K562 (cell line): Measurements from ENCODE around the gene CTSS. TPM values are rescaled to one million over a fixed set of nuclear protein-coding genes. Genes with fewer than 3 reads are reported as not detected.
A peak's percentile ranks its signal among the peaks of the same experiment; 100 is the strongest.

Source experiments
- ATAC-seq: fragments of 200-7000 bp; cut with Tn5 transposase; 3 replicates; pipeline ENCODE4 v1.9.1; 2020; ENCODE audit warnings: moderate library complexity
- BruUV-seq: library from RNA; stranded (reverse); fragments of 400-500 nt; replicated peaks from 2 replicates; lab custom pipeline; 2021; lab: Mats Ljungman, UMichigan
- CTCF ChIA-PET: fragments of 300-600 bp; formaldehyde crosslinking; extraction: SDS; loops from one replicate; lab custom pipeline; 2021; ENCODE audit warnings: low intra/inter-chr PET ratio; lab: Yijun Ruan, JAX
- POLR2A ChIA-PET: fragments of 300-600, 350-650 bp; sonication (Branson Sonifier 250); formaldehyde crosslinking; extraction: SDS; loops from one replicate; lab custom pipeline; 2021; ENCODE audit warnings: antibody characterized with exemption, inconsistent platforms; lab: Yijun Ruan, JAX
- DNase-seq, 4 experiments: peaks; one replicate each; pipeline versions ENCODE4 v3.0.0 to v3.0.0-alpha.2; 2011 to 2018; ENCODE audit warnings: low spot score in 3 of 4, mixed read lengths in 3 of 4; ENCODE audit errors: extremely low read depth in 1 of 4
- FAIRE-seq: peaks from 2 replicates; lab custom pipeline; 2011; peaks lifted over from hg19 to GRCh38; lab: Jason Lieb, UNC
- H2AFZ ChIP-seq: 2 replicates; pipeline ENCODE4 v1.6.0; 2011; ENCODE audit warnings: low read depth, low read length, control low read depth, inconsistent platforms
- H3K27ac ChIP-seq: fragments of 200-600 bp; 3 replicates; pipeline ENCODE4 v1.8.0; 2011; ENCODE audit warnings: low read depth, mild to moderate bottlenecking, control low read depth, inconsistent platforms, low read length, moderate library complexity, mixed read lengths; ENCODE audit errors: extremely low read depth
- H3K27me3 ChIP-seq, 2 experiments: fragments of 300-600 bp in 1 of 2; 2 replicates in 1 of 2; 3 replicates in 1 of 2; pipeline versions ENCODE4 v1.6.0 to v1.8.0; 2011; ENCODE audit warnings: inconsistent platforms in 2 of 2, low read length in 2 of 2, mild to moderate bottlenecking in 1 of 2, mixed read lengths in 1 of 2, moderate library complexity in 1 of 2; ENCODE audit not compliant: control insufficient read depth in 2 of 2, insufficient read depth in 2 of 2
- H3K36me3 ChIP-seq: fragments of 300-600 bp; 3 replicates; pipeline ENCODE4 v1.8.0; 2011; ENCODE audit warnings: mild to moderate bottlenecking, low read length, inconsistent platforms; ENCODE audit not compliant: control insufficient read depth, insufficient read depth
- H3K4me1 ChIP-seq, 2 experiments: fragments of 200-600 bp in 1 of 2; replicated peaks in 1 of 2; 2 replicates in 1 of 2; 3 replicates in 1 of 2; pipeline versions ENCODE4 v1.5.1 to v1.8.0; 2011; ENCODE audit warnings: inconsistent platforms in 2 of 2, low read length in 2 of 2, mild to moderate bottlenecking in 1 of 2, mixed read lengths in 1 of 2, moderate library complexity in 1 of 2; ENCODE audit not compliant: control insufficient read depth in 2 of 2, insufficient read depth in 2 of 2
- H3K4me2 ChIP-seq: 2 replicates; pipeline ENCODE4 v1.6.1; 2011; ENCODE audit warnings: low read length, control low read depth, inconsistent platforms, mixed read lengths; ENCODE audit not compliant: insufficient read depth
- H3K4me3 ChIP-seq: fragments of 200-600 bp; sonication (generic), shearing (Covaris generic); 2 replicates; pipeline ENCODE4 v1.5.1; 2016; ENCODE audit warnings: control low read depth, inconsistent platforms
- H3K79me2 ChIP-seq: fragments of 200-600 bp; 3 replicates; pipeline ENCODE4 v1.8.0; 2011; ENCODE audit warnings: low read length, inconsistent platforms; ENCODE audit not compliant: control insufficient read depth, insufficient read depth
- H3K9ac ChIP-seq, 2 experiments: 2 replicates each; pipeline versions ENCODE4 v1.6.0 to v1.6.1; 2011; ENCODE audit warnings: low read depth in 2 of 2, low read length in 2 of 2, control low read depth in 1 of 2, inconsistent platforms in 1 of 2, mild to moderate bottlenecking in 1 of 2, mixed read lengths in 1 of 2; ENCODE audit not compliant: insufficient read depth in 1 of 2
- H3K9me1 ChIP-seq: one replicate; pipeline ENCODE4 v1.6.0; 2011; ENCODE audit warnings: inconsistent platforms, mild to moderate bottlenecking, low read length, moderate library complexity; ENCODE audit not compliant: control insufficient read depth, insufficient read depth
- H3K9me3 ChIP-seq: replicated peaks from 2 replicates; pipeline ENCODE4 v1.5.1; 2011; ENCODE audit warnings: low read depth, low read length, inconsistent platforms; ENCODE audit not compliant: control insufficient read depth, insufficient read depth
- H4K20me1 ChIP-seq: replicated peaks from 2 replicates; pipeline ENCODE4 v1.6.1; 2011; ENCODE audit warnings: low read length, inconsistent platforms, mixed read lengths; ENCODE audit not compliant: control insufficient read depth, insufficient read depth
- POLR2AphosphoS2 ChIP-seq: IDR thresholded peaks from 2 replicates; pipeline ENCODE4 v1.6.1; 2012; ENCODE audit warnings: low read length, improper control_type of control experiment
- POLR2B ChIP-seq: fragments of 450-650 bp; IDR thresholded peaks from 2 replicates; pipeline ENCODE4 v1.6.1; 2018; ENCODE audit warnings: low read depth; ENCODE audit not compliant: partially characterized antibody
- ZNF282 ChIP-seq: sonication (generic); formaldehyde crosslinking; IDR thresholded peaks from 2 replicates; pipeline ENCODE4 v1.8.1; 2023; ENCODE audit warnings: missing genetic modification reagents
- WGBS: fragments of 100-300 bp; shearing (Covaris generic); methylation state at CpG from one replicate; pipeline ENCODE4 v1.1.6; 2016; ENCODE audit warnings: low coverage, mixed read lengths; ENCODE audit not compliant: insufficient coverage; ENCODE audit errors: missing lambda C conversion rate; 5-methylcytosine and 5-hydroxymethylcytosine counted together
- in situ Hi-C: fragments of 300-500 bp; cut with MboI; formaldehyde crosslinking; loops from 4 replicates; pipeline ENCODE4 v1.15.0; 2018; ENCODE audit warnings: inconsistent platforms, mixed read lengths
- intact Hi-C: fragments of 100-400 bp; cut with micrococcal nuclease; formaldehyde crosslinking; loops from 2 replicates; pipeline ENCODE4 v1.14.2; 2022
- polyA plus RNA-seq, 8 experiments: library from polyadenylated mRNA; depleted of rRNA in 4 of 8; stranded (reverse) in 5 of 8; unstranded in 3 of 8; fragments of >200 nt; fragmentation: Nextera tagmentation in 2 of 8; fragmentation: Illumina TruSeq in 1 of 8; extraction: Ambion mirVana in 2 of 8; extraction: Trizol in 1 of 8; gene quantifications; 2 replicates each; pipeline versions ENCODE4 v1.2.1 to v1.2.3, GENCODE V29; 2011 to 2014; ENCODE audit warnings: inconsistent platforms in 1 of 8, missing spikeins in 1 of 8
- total RNA-seq, 7 experiments: library from RNA; depleted of rRNA in 6 of 7; stranded (reverse); fragments of >200 nt in 6 of 7; fragmentation: Illumina TruSeq in 2 of 7; extraction: Trizol in 2 of 7; gene quantifications; 2 replicates each; pipeline versions ENCODE4 v1.2.1 to v1.2.3, GENCODE V29; 2011 to 2021; ENCODE audit warnings: low replicate concordance in 1 of 7
- TF ChIP-seq, protein P1 (sequence below), 2 experiments: fragments of 450-650 bp in 1 of 2; sonication (generic) in 1 of 2; formaldehyde crosslinking; conservative IDR thresholded peaks; 2 replicates each; pipeline versions ENCODE4 v1.4.0 to v1.8.1; 2020 to 2022; ENCODE audit warnings: mild to moderate bottlenecking in 1 of 2, missing genetic modification reagents in 1 of 2

CTSS gene
- total and polyA plus RNA-seq, 9 of the 15 experiments (the other 6 are each of a cell fraction or from before 2014, with no cell fraction given): 8.6 to 24.9 (median 10.3) TPM

DNA sequence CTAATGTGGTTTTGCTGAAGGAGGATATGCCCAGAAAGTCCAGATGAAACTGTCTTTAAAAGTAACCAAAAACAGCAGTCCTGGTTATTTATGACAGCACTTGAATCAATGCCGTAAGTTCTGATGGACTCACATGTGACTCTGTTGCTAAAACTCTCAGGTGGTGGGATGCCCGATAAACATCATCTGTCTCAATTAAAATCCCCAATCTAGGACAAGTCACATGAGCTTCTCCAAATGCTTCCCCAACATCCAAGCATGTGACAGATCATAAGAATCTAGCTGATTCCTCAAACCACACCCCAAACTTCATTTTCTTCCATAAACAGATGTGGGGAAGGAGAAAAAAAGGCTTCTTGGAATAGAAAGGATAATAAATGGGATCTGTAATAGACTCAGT is 43.3 kb upstream of the CTSS start (continued):
- no peak for TF ChIP-seq ZNF282 (CRISPR knock-in tag)

DNA sequence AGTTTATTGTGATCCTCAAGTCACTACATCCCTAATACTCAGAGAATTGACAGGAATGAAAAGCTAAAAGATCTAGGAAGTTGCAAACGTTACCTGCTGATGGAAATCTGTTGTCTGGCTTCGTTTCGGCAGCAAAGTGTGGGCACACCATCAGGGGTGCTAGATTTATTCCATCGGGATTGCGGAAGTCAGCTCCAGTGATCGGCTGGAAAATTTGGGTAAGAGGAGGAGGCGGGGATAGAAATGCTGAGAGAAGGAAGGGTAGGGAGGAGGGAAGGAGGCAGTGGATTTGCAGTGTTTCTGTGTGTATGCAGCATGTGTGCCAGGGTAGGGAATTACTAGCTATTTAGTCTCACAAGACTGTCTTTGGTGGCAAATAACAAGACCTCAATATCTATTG is 42.5 kb upstream of the CTSS start, which contains the start of gene CTSK:
Gene CTSK (minus strand): TSS at position 140 of the 400 bp plus-strand sequence. CDS start 1,455 bp downstream, outside the sequence.
- ChIA-PET CTCF (no interaction called here), POLR2A (interaction anchor here (0.5 to 1.9 kb wide), 6 partner anchors 91 to 951 kb away, joined by 3 to 8 read pairs (median 3); partner anchors contain the start of genes ENSA and MCL1)
- Histone ChIP-seq H4K20me1 (no peaks in the 10 kb centered on the region), H3K4me3 (no peak within 1 kb of the TSS), H3K9me3 (no peaks in the 10 kb centered on the region), H2AFZ (no peak within 1 kb of the TSS), H3K36me3 (peaks cover 26% of the 10 kb centered on the region), H3K9me1 (no peaks in the 10 kb centered on the region), H3K27me3 (no peaks in the 10 kb centered on the region), H3K4me2 (no peak within 1 kb of the TSS), H3K9ac (no peak within 1 kb of the TSS), H3K4me1 (peaks cover 0 to 12% of the 10 kb centered on the region in 2 experiments; a peak in 1 of 5 replicates), H3K27ac (no peak within 1 kb of the TSS), H3K79me2 (no peaks in the 10 kb centered on the region)
- in situ Hi-C loops (no loop called here), intact Hi-C loops (no loop called here)
- DNase-seq: no peak
- ATAC-seq: no peak
- no peak for FAIRE-seq
- WGBS: 73% methylated on average over 7 of the region's 7 CpGs
- BruUV-seq: no TSS peak
- TF ChIP-seq POLR2B (peak; percentile 22), POLR2AphosphoS2 (peak; percentile 12; the same call in 1 of the 2 replicates)
- TF ChIP-seq, protein P1, sequence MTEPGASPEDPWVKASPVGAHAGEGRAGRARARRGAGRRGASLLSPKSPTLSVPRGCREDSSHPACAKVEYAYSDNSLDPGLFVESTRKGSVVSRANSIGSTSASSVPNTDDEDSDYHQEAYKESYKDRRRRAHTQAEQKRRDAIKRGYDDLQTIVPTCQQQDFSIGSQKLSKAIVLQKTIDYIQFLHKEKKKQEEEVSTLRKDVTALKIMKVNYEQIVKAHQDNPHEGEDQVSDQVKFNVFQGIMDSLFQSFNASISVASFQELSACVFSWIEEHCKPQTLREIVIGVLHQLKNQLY (CRISPR knock-in tag; conservative IDR thresholded peaks at IDR 0.05): no peak
